K562 (cell line): ENCODE measurements around the gene OR5B2. TPM values are rescaled to one million over a fixed set of nuclear protein-coding genes. Genes with fewer than 3 reads are reported as not detected.

Source experiments
- ATAC-seq: fragments of 200-7000 bp; cut with Tn5 transposase; 3 replicates; pipeline ENCODE4 v1.9.1; 2020; ENCODE audit warnings: moderate library complexity
- BruUV-seq: library from RNA; stranded (reverse); fragments of 400-500 nt; replicated peaks from 2 replicates; lab custom pipeline; 2021; lab: Mats Ljungman, UMichigan
- CTCF ChIA-PET: fragments of 300-600 bp; formaldehyde crosslinking; extraction: SDS; loops from one replicate; lab custom pipeline; 2021; ENCODE audit warnings: low intra/inter-chr PET ratio; lab: Yijun Ruan, JAX
- POLR2A ChIA-PET: fragments of 300-600, 350-650 bp; sonication (Branson Sonifier 250); formaldehyde crosslinking; extraction: SDS; loops from one replicate; lab custom pipeline; 2021; ENCODE audit warnings: antibody characterized with exemption, inconsistent platforms; lab: Yijun Ruan, JAX
- DNase-seq, 4 experiments: peaks; one replicate each; pipeline versions ENCODE4 v3.0.0 to v3.0.0-alpha.2; 2011 to 2018; ENCODE audit warnings: low spot score in 3 of 4, mixed read lengths in 3 of 4; ENCODE audit errors: extremely low read depth in 1 of 4
- FAIRE-seq: peaks from 2 replicates; lab custom pipeline; 2011; peaks lifted over from hg19 to GRCh38; lab: Jason Lieb, UNC
- H2AFZ ChIP-seq: 2 replicates; pipeline ENCODE4 v1.6.0; 2011; ENCODE audit warnings: low read depth, low read length, control low read depth, inconsistent platforms
- H3K27ac ChIP-seq: fragments of 200-600 bp; 3 replicates; pipeline ENCODE4 v1.8.0; 2011; ENCODE audit warnings: low read depth, mild to moderate bottlenecking, control low read depth, inconsistent platforms, low read length, moderate library complexity, mixed read lengths; ENCODE audit errors: extremely low read depth
- H3K27me3 ChIP-seq, 2 experiments: fragments of 300-600 bp in 1 of 2; 2 replicates in 1 of 2; 3 replicates in 1 of 2; pipeline versions ENCODE4 v1.6.0 to v1.8.0; 2011; ENCODE audit warnings: inconsistent platforms in 2 of 2, low read length in 2 of 2, mild to moderate bottlenecking in 1 of 2, mixed read lengths in 1 of 2, moderate library complexity in 1 of 2; ENCODE audit not compliant: control insufficient read depth in 2 of 2, insufficient read depth in 2 of 2
- H3K36me3 ChIP-seq: fragments of 300-600 bp; 3 replicates; pipeline ENCODE4 v1.8.0; 2011; ENCODE audit warnings: mild to moderate bottlenecking, low read length, inconsistent platforms; ENCODE audit not compliant: control insufficient read depth, insufficient read depth
- H3K4me1 ChIP-seq, 2 experiments: fragments of 200-600 bp in 1 of 2; replicated peaks in 1 of 2; 2 replicates in 1 of 2; 3 replicates in 1 of 2; pipeline versions ENCODE4 v1.5.1 to v1.8.0; 2011; ENCODE audit warnings: inconsistent platforms in 2 of 2, low read length in 2 of 2, mild to moderate bottlenecking in 1 of 2, mixed read lengths in 1 of 2, moderate library complexity in 1 of 2; ENCODE audit not compliant: control insufficient read depth in 2 of 2, insufficient read depth in 2 of 2
- H3K4me2 ChIP-seq: 2 replicates; pipeline ENCODE4 v1.6.1; 2011; ENCODE audit warnings: low read length, control low read depth, inconsistent platforms, mixed read lengths; ENCODE audit not compliant: insufficient read depth
- H3K4me3 ChIP-seq: fragments of 200-600 bp; sonication (generic), shearing (Covaris generic); 2 replicates; pipeline ENCODE4 v1.5.1; 2016; ENCODE audit warnings: control low read depth, inconsistent platforms
- H3K79me2 ChIP-seq: fragments of 200-600 bp; 3 replicates; pipeline ENCODE4 v1.8.0; 2011; ENCODE audit warnings: low read length, inconsistent platforms; ENCODE audit not compliant: control insufficient read depth, insufficient read depth
- H3K9ac ChIP-seq, 2 experiments: 2 replicates each; pipeline versions ENCODE4 v1.6.0 to v1.6.1; 2011; ENCODE audit warnings: low read depth in 2 of 2, low read length in 2 of 2, control low read depth in 1 of 2, inconsistent platforms in 1 of 2, mild to moderate bottlenecking in 1 of 2, mixed read lengths in 1 of 2; ENCODE audit not compliant: insufficient read depth in 1 of 2
- H3K9me1 ChIP-seq: one replicate; pipeline ENCODE4 v1.6.0; 2011; ENCODE audit warnings: inconsistent platforms, mild to moderate bottlenecking, low read length, moderate library complexity; ENCODE audit not compliant: control insufficient read depth, insufficient read depth
- H3K9me3 ChIP-seq: replicated peaks from 2 replicates; pipeline ENCODE4 v1.5.1; 2011; ENCODE audit warnings: low read depth, low read length, inconsistent platforms; ENCODE audit not compliant: control insufficient read depth, insufficient read depth
- H4K20me1 ChIP-seq: replicated peaks from 2 replicates; pipeline ENCODE4 v1.6.1; 2011; ENCODE audit warnings: low read length, inconsistent platforms, mixed read lengths; ENCODE audit not compliant: control insufficient read depth, insufficient read depth
- BRF1 ChIP-seq: IDR thresholded peaks from 3 replicates; pipeline ENCODE4 v1.6.1; 2011; ENCODE audit warnings: borderline replicate concordance, mild to moderate bottlenecking; ENCODE audit not compliant: insufficient read length; ENCODE audit errors: extremely low read depth
- C11orf30 ChIP-seq: fragments of 450-650 bp; IDR thresholded peaks from 2 replicates; pipeline ENCODE4 v1.6.1; 2016; ENCODE audit warnings: low read depth, mild to moderate bottlenecking
- CREBBP ChIP-seq: IDR thresholded peaks from one replicate; pipeline ENCODE4 v1.6.1; 2012; ENCODE audit warnings: low read depth, mild to moderate bottlenecking, control low read depth, inconsistent platforms, low read length
- E4F1 ChIP-seq: fragments of 250-450 bp; sonication (Bioruptor Pico); IDR thresholded peaks from 2 replicates; pipeline ENCODE4 v1.5.0; 2021; ENCODE audit warnings: mild to moderate bottlenecking, borderline replicate concordance
- FOXO4 ChIP-seq: fragments of 450-650 bp; formaldehyde crosslinking; IDR thresholded peaks from 2 replicates; pipeline ENCODE4 v1.4.0; 2020; ENCODE audit warnings: mild to moderate bottlenecking, moderate library complexity
- IRF9 ChIP-seq: fragments of 450-650 bp; IDR thresholded peaks from 2 replicates; pipeline ENCODE4 v1.6.1; 2016; ENCODE audit warnings: missing biosample characterization, missing genetic modification characterization
- MAFF ChIP-seq: IDR thresholded peaks from 2 replicates; pipeline ENCODE4 v1.6.1; 2012; ENCODE audit warnings: low read length, improper control_type of control experiment
- MAFG ChIP-seq: fragments of 450-650 bp; conservative IDR thresholded peaks from 2 replicates; pipeline ENCODE4 v1.6.1; 2016; ENCODE audit warnings: missing genetic modification characterization, missing compliant biosample characterization
- MTA3 ChIP-seq: fragments of 450-650 bp; formaldehyde crosslinking; IDR thresholded peaks from 2 replicates; pipeline ENCODE4 v1.6.1; 2017; ENCODE audit warnings: mild to moderate bottlenecking, borderline replicate concordance
- ZFP36 ChIP-seq: fragments of 150-350 bp; IDR thresholded peaks from 2 replicates; pipeline ENCODE4 v1.6.1; 2018; ENCODE audit warnings: low read length, low read depth; ENCODE audit not compliant: partially characterized antibody
- ZNF224 ChIP-seq: sonication (generic); formaldehyde crosslinking; IDR thresholded peaks from 2 replicates; pipeline ENCODE4 v1.8.0; 2022; ENCODE audit warnings: mild to moderate bottlenecking, missing genetic modification reagents
- ZNF316 ChIP-seq: fragments of 450-650 bp; IDR thresholded peaks from 2 replicates; pipeline ENCODE4 v1.6.1; 2016
- ZNF830 ChIP-seq: fragments of 250-450 bp; sonication (Bioruptor Pico); IDR thresholded peaks from 2 replicates; pipeline ENCODE4 v1.5.0; 2021; ENCODE audit warnings: mild to moderate bottlenecking
- WGBS: fragments of 100-300 bp; shearing (Covaris generic); methylation state at CpG from one replicate; pipeline ENCODE4 v1.1.6; 2016; ENCODE audit warnings: low coverage, mixed read lengths; ENCODE audit not compliant: insufficient coverage; ENCODE audit errors: missing lambda C conversion rate; 5-methylcytosine and 5-hydroxymethylcytosine counted together
- in situ Hi-C: fragments of 300-500 bp; cut with MboI; formaldehyde crosslinking; loops from 4 replicates; pipeline ENCODE4 v1.15.0; 2018; ENCODE audit warnings: inconsistent platforms, mixed read lengths
- intact Hi-C: fragments of 100-400 bp; cut with micrococcal nuclease; formaldehyde crosslinking; loops from 2 replicates; pipeline ENCODE4 v1.14.2; 2022
- polyA plus RNA-seq, 8 experiments: library from polyadenylated mRNA; depleted of rRNA in 4 of 8; stranded (reverse) in 5 of 8; unstranded in 3 of 8; fragments of >200 nt; fragmentation: Nextera tagmentation in 2 of 8; fragmentation: Illumina TruSeq in 1 of 8; extraction: Ambion mirVana in 2 of 8; extraction: Trizol in 1 of 8; gene quantifications; 2 replicates each; pipeline versions ENCODE4 v1.2.1 to v1.2.3, GENCODE V29; 2011 to 2014; ENCODE audit warnings: inconsistent platforms in 1 of 8, missing spikeins in 1 of 8
- total RNA-seq, 7 experiments: library from RNA; depleted of rRNA in 6 of 7; stranded (reverse); fragments of >200 nt in 6 of 7; fragmentation: Illumina TruSeq in 2 of 7; extraction: Trizol in 2 of 7; gene quantifications; 2 replicates each; pipeline versions ENCODE4 v1.2.1 to v1.2.3, GENCODE V29; 2011 to 2021; ENCODE audit warnings: low replicate concordance in 1 of 7

OR5B2 gene
- total and polyA plus RNA-seq, 9 of the 15 experiments (the other 6 are each of a cell fraction or from before 2014, with no cell fraction given), result not detected

GRCh38 chr11:58429273-58429672 is 1.4 kb upstream of the OR5B2 start:
- Histone ChIP-seq H2AFZ (no peak overlapping the region), H3K27me3 (no peaks in the 10 kb centered on the region; a peak in 1 of 5 replicates), H3K4me2 (no peak overlapping the region), H3K9me3 (no peaks in the 10 kb centered on the region), H4K20me1 (no peaks in the 10 kb centered on the region), H3K79me2 (no peaks in the 10 kb centered on the region), H3K9me1 (no peaks in the 10 kb centered on the region), H3K4me3 (no peak overlapping the region), H3K36me3 (no peaks in the 10 kb centered on the region), H3K27ac (no peak overlapping the region), H3K4me1 (no peaks in the 10 kb centered on the region), H3K9ac (no peak overlapping the region)
- intact Hi-C loops (no loop called here), in situ Hi-C loops (no loop called here)
- CTCF ChIA-PET, result no interaction called here
- WGBS, result 0% methylated on average over 1 of the region's 1 CpG
- BruUV-seq, result no TSS peak
- POLR2A ChIA-PET, result no interaction called here
- no peak for ATAC-seq
- no peak for FAIRE-seq
- TF ChIP-seq MAFF (peak; percentile 11; the same call in 1 of the 2 replicates), ZNF316 (peak; percentile 80), MAFG (tag) (peak; percentile 39), C11orf30 (0 out of 2 replicates have a peak, but pooled peaks have one; percentile 13), CREBBP (no peak)
- DNase-seq, result no peak

- no peak within 1 kb of the TSS for H3K27ac ChIP-seq
- BruUV-seq, result no TSS peak
- DNase-seq (no peak), ATAC-seq (no peak), FAIRE-seq (no peak)
- H3K4me3 ChIP-seq, result no peak within 1 kb of the TSS
- in situ Hi-C loops (no loop called here), intact Hi-C loops (no loop called here)
- H3K9me1 ChIP-seq, result no peaks in the 10 kb centered on the region
- H3K79me2 ChIP-seq, result no peaks in the 10 kb centered on the region
- H3K4me1 ChIP-seq, result no peaks in the 10 kb centered on the region
- CTCF ChIA-PET, result interaction anchor here (0.7 kb wide), 1 partner anchor 39 kb away, joined by 3 read pairs; no protein-coding TSS in a partner anchor
- H4K20me1 ChIP-seq, result no peaks in the 10 kb centered on the region
- no peaks in the 10 kb centered on the region for H3K9me3 ChIP-seq
- H2AFZ ChIP-seq, result no peak within 1 kb of the TSS
- no peaks in the 10 kb centered on the region for H3K27me3 ChIP-seq
- H3K9ac ChIP-seq, result no peak within 1 kb of the TSS
- WGBS, result 0% methylated on average over 1 of the region's 1 CpG
- no peaks in the 10 kb centered on the region for H3K36me3 ChIP-seq
- no peak within 1 kb of the TSS for H3K4me2 ChIP-seq
- POLR2A ChIA-PET, result no interaction called here
- no peak for TF ChIP-seq FOXO4 (CRISPR knock-in tag)
- no peak for TF ChIP-seq E4F1 (CRISPR knock-in tag)
- TF ChIP-seq MTA3, result no peak
- no peak for TF ChIP-seq BRF1
- no peak for TF ChIP-seq ZNF224 (CRISPR knock-in tag)
- TF ChIP-seq ZFP36, result no peak
- TF ChIP-seq IRF9 (tag), result no peak
- no peak for TF ChIP-seq ZNF830 (CRISPR knock-in tag)
Observed at GRCh38 chr11:58406774-58407173, 21.1 kb downstream of the OR5B2 start, which contains the start of gene OR5B3. Gene OR5B3 (minus strand): TSS chr11:58406874. CDS start chr11:58403409, 3,465 bp downstream.
